HCT116 (cell line): ENCODE measurements around the gene MYH10. TPM values are rescaled to one million over a fixed set of nuclear protein-coding genes. Genes with fewer than 3 reads are reported as not detected.

ENCODE experiments used
- ATAC-seq: fragments of 200-7000 bp; cut with Tn5 transposase; 2 replicates; pipeline ENCODE4 v1.9.1; 2020; ENCODE audit warnings: mild to moderate bottlenecking, moderate library complexity
- BruUV-seq: library from RNA; stranded (reverse); fragments of 400-500 nt; replicated peaks from 2 replicates; lab custom pipeline; 2021; lab: Mats Ljungman, UMichigan
- CTCF ChIA-PET: fragments of 300-600 bp; sonication (Branson Sonifier 250); formaldehyde crosslinking; loops from one replicate; lab custom pipeline; 2021; ENCODE audit warnings: antibody characterized with exemption; lab: Charles Lee
- POLR2A ChIA-PET: fragments of 300-600, 350-600 bp; sonication (Branson Sonifier 250); formaldehyde crosslinking; loops from one replicate; lab custom pipeline; 2021; ENCODE audit warnings: antibody characterized with exemption; lab: Charles Lee
- RAD21 ChIA-PET, 2 experiments: fragments of 300-600 bp; sonication (Branson Sonifier 250); formaldehyde crosslinking; loops; one replicate each; lab custom pipeline; 2023; ENCODE audit warnings: low total read pairs in 2 of 2; ENCODE audit not compliant: uncharacterized antibody in 2 of 2, unreplicated experiment in 2 of 2, low non-redundant PET in 1 of 2; lab: Charles Lee
- DNase-seq: peaks from one replicate; pipeline ENCODE4 v3.0.0-alpha.2; 2010; ENCODE audit warnings: low read depth, low spot score
- H2AFZ ChIP-seq: fragments of 200-600 bp; shearing (Covaris generic), sonication (generic); 2 replicates; pipeline ENCODE4 v1.6.1; 2017; ENCODE audit warnings: low read depth, mixed run types, mixed read lengths, antibody characterized with exemption, low read length; ENCODE audit not compliant: poor library complexity, severe bottlenecking
- H3K27ac ChIP-seq: 2 replicates; pipeline ENCODE4 v1.5.1; 2012; ENCODE audit warnings: low read depth, low read length
- H3K27me3 ChIP-seq: fragments of 200-600 bp; sonication (generic); 2 replicates; pipeline ENCODE4 v1.6.1; 2016; ENCODE audit warnings: mixed run types, low read length, mixed read lengths; ENCODE audit not compliant: insufficient read depth
- H3K36me3 ChIP-seq, 2 experiments: fragments of 200-500 bp in 1 of 2; fragments of 200-600 bp in 1 of 2; sonication (Bioruptor generic) in 1 of 2; sonication (generic) in 1 of 2; 2 replicates each; pipeline versions ENCODE4 v1.5.1 to v1.6.1; 2014 to 2016; ENCODE audit warnings: low read length in 2 of 2, inconsistent platforms in 1 of 2, mixed read lengths in 1 of 2, mixed run types in 1 of 2; ENCODE audit not compliant: insufficient read depth in 2 of 2, control insufficient read depth in 1 of 2
- H3K4me1 ChIP-seq, 2 experiments: fragments of 200-600 bp in 1 of 2; sonication (generic) in 1 of 2; 2 replicates each; pipeline versions ENCODE4 v1.5.1 to v1.6.1; 2012 to 2017; ENCODE audit warnings: low read length in 2 of 2, inconsistent platforms in 1 of 2, mild to moderate bottlenecking in 1 of 2, mixed read lengths in 1 of 2, mixed run types in 1 of 2, moderate library complexity in 1 of 2; ENCODE audit not compliant: insufficient read depth in 2 of 2, control insufficient read depth in 1 of 2
- H3K4me2 ChIP-seq: fragments of 200-600 bp; sonication (generic); 2 replicates; pipeline ENCODE4 v1.6.1; 2017; ENCODE audit warnings: mixed run types, low read length, mixed read lengths
- H3K4me3 ChIP-seq, 2 experiments: fragments of 200-600 bp in 1 of 2; sonication (generic) in 1 of 2; replicated peaks in 1 of 2; 2 replicates each; pipeline ENCODE4 v1.5.1; 2011 to 2016; ENCODE audit warnings: low read length in 2 of 2, control low read depth in 1 of 2, low read depth in 1 of 2, mild to moderate bottlenecking in 1 of 2, mixed read lengths in 1 of 2, mixed run types in 1 of 2
- H3K79me2 ChIP-seq: fragments of 200-600 bp; sonication (generic); 2 replicates; pipeline ENCODE4 v1.6.1; 2017; ENCODE audit warnings: mild to moderate bottlenecking, mixed run types, low read length, moderate library complexity, mixed read lengths; ENCODE audit not compliant: insufficient read depth
- H3K9ac ChIP-seq: fragments of 200-600 bp; sonication (generic); 2 replicates; pipeline ENCODE4 v1.6.1; 2016; ENCODE audit warnings: low read length, mixed read lengths
- H3K9me2 ChIP-seq: fragments of 200-600 bp; sonication (generic), shearing (Covaris generic); 2 replicates; pipeline ENCODE4 v1.6.1; 2017; ENCODE audit warnings: mixed run types, mild to moderate bottlenecking, moderate library complexity; ENCODE audit not compliant: insufficient read depth
- H3K9me3 ChIP-seq, 2 experiments: fragments of 200-500 bp in 1 of 2; fragments of 200-600 bp in 1 of 2; sonication (Bioruptor generic) in 1 of 2; sonication (generic) in 1 of 2; 2 replicates each; pipeline ENCODE4 v1.6.1; 2014 to 2017; ENCODE audit warnings: low read length in 2 of 2, mixed read lengths in 2 of 2, inconsistent platforms in 1 of 2, low read depth in 1 of 2, mild to moderate bottlenecking in 1 of 2, mixed run types in 1 of 2, moderate library complexity in 1 of 2; ENCODE audit not compliant: control insufficient read depth in 1 of 2, insufficient read depth in 1 of 2
- H4K20me1 ChIP-seq: fragments of 200-600 bp; sonication (generic), shearing (Covaris generic); 2 replicates; pipeline ENCODE4 v1.6.1; 2017; ENCODE audit warnings: mixed run types, mild to moderate bottlenecking, moderate library complexity; ENCODE audit not compliant: insufficient read depth
- CEBPB ChIP-seq: IDR thresholded peaks from 2 replicates; pipeline ENCODE4 v1.6.1; 2012; ENCODE audit warnings: low read depth
- EGR1 ChIP-seq: IDR thresholded peaks from 2 replicates; pipeline ENCODE4 v1.6.1; 2012; ENCODE audit warnings: low read depth
- FOSL1 ChIP-seq: IDR thresholded peaks from 2 replicates; pipeline ENCODE4 v1.6.1; 2012; ENCODE audit warnings: low read depth
- JUND ChIP-seq: IDR thresholded peaks from 2 replicates; pipeline ENCODE4 v1.6.1; 2012
- MAX ChIP-seq: IDR thresholded peaks from 2 replicates; pipeline ENCODE4 v1.6.1; 2012
- POLR2A ChIP-seq: IDR thresholded peaks from 2 replicates; pipeline ENCODE4 v1.7.0; 2011; ENCODE audit warnings: borderline replicate concordance; ENCODE audit not compliant: insufficient read depth, insufficient read length; ENCODE audit errors: extremely low read depth
- SIN3A ChIP-seq: IDR thresholded peaks from 2 replicates; pipeline ENCODE4 v1.6.1; 2012; ENCODE audit warnings: low read depth
- SP1 ChIP-seq: IDR thresholded peaks from 2 replicates; pipeline ENCODE4 v1.6.1; 2012; ENCODE audit warnings: low read depth
- SRF ChIP-seq: IDR thresholded peaks from 2 replicates; pipeline ENCODE4 v1.6.1; 2012; ENCODE audit warnings: low read depth
- ZBTB33 ChIP-seq: IDR thresholded peaks from 2 replicates; pipeline ENCODE4 v1.6.1; 2011; ENCODE audit warnings: mild to moderate bottlenecking, low read length, moderate library complexity; ENCODE audit not compliant: insufficient replicate concordance; ENCODE audit errors: extremely low read depth
- intact Hi-C: fragments of 100-400 bp; cut with micrococcal nuclease; formaldehyde crosslinking; loops from 2 replicates; pipeline ENCODE4 v1.10.0; 2022
- total RNA-seq: library from RNA; stranded (reverse); gene quantifications from one replicate; pipeline ENCODE4 v1.2.1, GENCODE V29; 2021; ENCODE audit not compliant: unreplicated experiment

MYH10 gene
- total RNA-seq, 1 experiment from 2014 or later, result 39.2 TPM

GRCh38 chr17:8475781-8476180 is 154.7 kb downstream of the MYH10 start:
- ChIA-PET CTCF (no interaction called here), POLR2A (no interaction called here)
- H2AFZ ChIP-seq, result no peak overlapping the region

GRCh38 chr17:8475227-8475626 is 155.3 kb downstream of the MYH10 start:
- ChIA-PET POLR2A (no interaction called here), RAD21 (no interaction called here), CTCF (no interaction called here)
- intact Hi-C loops, result no loop called here
- peaks cover 27 to 40% of the 10 kb centered on the region in 2 experiments for H3K36me3 ChIP-seq
- H3K4me3 ChIP-seq, result no peak overlapping the region
- TF ChIP-seq ZBTB33 (no peak), EGR1 (no peak), SIN3A (no peak), JUND (no peak), SP1 (no peak), MAX (no peak), CEBPB (no peak)
- H3K9ac ChIP-seq, result no peak overlapping the region
- no peaks in the 10 kb centered on the region for H3K9me3 ChIP-seq
- ATAC-seq (no peak), DNase-seq (no peak)
- H3K27me3 ChIP-seq, result no peaks in the 10 kb centered on the region
- no peaks in the 10 kb centered on the region for H4K20me1 ChIP-seq
- no peak overlapping the region for H3K4me2 ChIP-seq
- H2AFZ ChIP-seq, result no peak overlapping the region
- H3K9me2 ChIP-seq, result no peaks in the 10 kb centered on the region
- H3K4me1 ChIP-seq, result no peaks in the 10 kb centered on the region
- BruUV-seq, result no TSS peak
- H3K27ac ChIP-seq, result no peak overlapping the region
- H3K79me2 ChIP-seq, result no peaks in the 10 kb centered on the region; the same call in 1 of the 2 replicates

More at GRCh38 chr17:8475781-8476180, 154.7 kb downstream of the MYH10 start:
- ATAC-seq (no peak), DNase-seq (no peak)
- Histone ChIP-seq H3K9ac (no peak overlapping the region), H3K27me3 (no peaks in the 10 kb centered on the region), H4K20me1 (no peaks in the 10 kb centered on the region), H3K4me1 (no peaks in the 10 kb centered on the region), H3K79me2 (no peaks in the 10 kb centered on the region), H3K9me3 (no peaks in the 10 kb centered on the region), H3K4me2 (no peak overlapping the region), H3K9me2 (no peaks in the 10 kb centered on the region), H3K4me3 (no peak overlapping the region), H3K27ac (no peak overlapping the region), H3K36me3 (peaks cover 27 to 40% of the 10 kb centered on the region in 2 experiments)
- RAD21 ChIA-PET, result no interaction called here
- TF ChIP-seq FOSL1 (no peak), SRF (no peak), POLR2A (no peak), MAX (no peak)
- intact Hi-C loops, result no loop called here
- no TSS peak for BruUV-seq
